Spleen (tissue), 11 donors: ENCODE measurements around the gene TCF7L1. TPM values are rescaled to one million over a fixed set of nuclear protein-coding genes. Genes with fewer than 3 reads are reported as not detected.
A peak's percentile ranks its signal among the peaks of the same experiment; 100 is the strongest.

Source experiments
- DNase-seq: peaks from one replicate; pipeline ENCODE4 v3.0.0-alpha.2; 2020
- H3K27ac ChIP-seq, 8 donors: fragments of 200-600 bp; sonication (generic) in 7 of 8; 1 replicate in 4 of 8; 2 replicates in 4 of 8; pipeline versions ENCODE4 v1.5.0 to v1.8.0; 2016 to 2021; ENCODE audit warnings: inconsistent platforms in 4 of 8, mild to moderate bottlenecking in 4 of 8, moderate library complexity in 1 of 8
- H3K27me3 ChIP-seq, 7 donors: fragments of 200-600 bp; sonication (generic) in 6 of 7; replicated peaks in 1 of 7; 1 replicate in 4 of 7; 2 replicates in 3 of 7; pipeline versions ENCODE4 v1.5.0 to v1.8.0; 2016 to 2021; ENCODE audit warnings: inconsistent platforms in 3 of 7, mild to moderate bottlenecking in 1 of 7
- H3K36me3 ChIP-seq, 6 donors: fragments of 200-600 bp; sonication (generic) in 5 of 6; 1 replicate in 4 of 6; 2 replicates in 2 of 6; pipeline versions ENCODE4 v1.5.0 to v1.8.0; 2016 to 2021; ENCODE audit warnings: inconsistent platforms in 2 of 6
- H3K4me1 ChIP-seq, 6 donors: fragments of 200-600 bp; sonication (generic) in 5 of 6; 1 replicate in 3 of 6; 2 replicates in 3 of 6; pipeline versions ENCODE4 v1.5.0 to v1.8.0; 2016 to 2021; ENCODE audit warnings: inconsistent platforms in 3 of 6
- H3K4me3 ChIP-seq, 8 donors: fragments of 200-600 bp; sonication (generic) in 7 of 8; 1 replicate in 4 of 8; 2 replicates in 4 of 8; pipeline versions ENCODE4 v1.5.0 to v1.8.0; 2016 to 2021; ENCODE audit warnings: inconsistent platforms in 4 of 8, mild to moderate bottlenecking in 4 of 8, moderate library complexity in 2 of 8
- H3K9me3 ChIP-seq, 8 donors: fragments of 200-600 bp; sonication (generic) in 7 of 8; 1 replicate in 4 of 8; 2 replicates in 4 of 8; pipeline versions ENCODE4 v1.5.0 to v1.8.0; 2016 to 2021; ENCODE audit warnings: inconsistent platforms in 4 of 8
- POLR2A ChIP-seq, 3 donors: fragments of 450-650 bp; IDR thresholded peaks; one replicate each; pipeline ENCODE4 v1.5.1; 2017; ENCODE audit warnings: antibody characterized with exemption in 3 of 3, mild to moderate bottlenecking in 1 of 3
- POLR2AphosphoS5 ChIP-seq, 3 donors: sonication (generic); formaldehyde crosslinking; IDR thresholded peaks; one replicate each; pipeline ENCODE4 v1.5.1; 2017; ENCODE audit warnings: antibody characterized with exemption in 3 of 3
- WGBS, 5 donors: extraction: QIAGEN DNeasy Blood & Tissue Kit in 3 of 5; methylation state at CpG; one replicate each; pipeline versions ENCODE4 v1.1.5 to v1.1.7; 2013 to 2018; 5-methylcytosine and 5-hydroxymethylcytosine counted together
- intact Hi-C: fragments of 100-400 bp; cut with DNase I; formaldehyde crosslinking; loops from one replicate; pipeline ENCODE4 v1.15.0; 2023; ENCODE audit warnings: low total_unique reads
- polyA plus RNA-seq, 3 donors: library from polyadenylated mRNA; stranded (reverse); fragments of 200-250 nt; gene quantifications; one replicate each; pipeline ENCODE4 v1.2.1, GENCODE V29; 2013
- total RNA-seq, 7 donors: library from RNA; depleted of rRNA in 3 of 7; stranded (reverse); fragments of >200 nt in 3 of 7; fragmentation: NEBNext Ultra II Directional in 4 of 7; extraction: Animal tissue kit (Norgen Biotek cat#: 25700) in 4 of 7; gene quantifications; one replicate each; pipeline versions ENCODE4 v1.1.0 to v1.2.1, GENCODE V29; 2016 to 2021
- TF ChIP-seq, protein P1 (sequence below), 11 experiments: fragments of 200-600 bp in 7 of 11; fragments of 450-650 bp in 4 of 11; sonication (generic) in 4 of 11; IDR thresholded peaks in 8 of 11; conservative IDR thresholded peaks in 3 of 11; 1 replicate in 7 of 11; 2 replicates in 4 of 11; pipeline versions ENCODE4 v1.4.0 to v1.8.0; 2016 to 2021; ENCODE audit warnings: antibody characterized with exemption in 11 of 11, inconsistent platforms in 4 of 11, mild to moderate bottlenecking in 1 of 11
- donor health status: healthy with polysubstance abuse.
- donor health status: DM: no; HTN: no; CAD: no; lungs with moderate emphysema.
- donor health status: DM: no; HTN: no; CAD: no.
- donor health status: Bipolar disorder and iron deficiency.
- donor health status: healthy.
- donor health status: DM: no; HTN: no; CAD: no.
- donor health status: DM: yes; HTN: yes; CAD: no.

Gene TCF7L1
- total and polyA plus RNA-seq, 10 donors: 2.0 to 15.8 (median 6.4) TPM

DNA sequence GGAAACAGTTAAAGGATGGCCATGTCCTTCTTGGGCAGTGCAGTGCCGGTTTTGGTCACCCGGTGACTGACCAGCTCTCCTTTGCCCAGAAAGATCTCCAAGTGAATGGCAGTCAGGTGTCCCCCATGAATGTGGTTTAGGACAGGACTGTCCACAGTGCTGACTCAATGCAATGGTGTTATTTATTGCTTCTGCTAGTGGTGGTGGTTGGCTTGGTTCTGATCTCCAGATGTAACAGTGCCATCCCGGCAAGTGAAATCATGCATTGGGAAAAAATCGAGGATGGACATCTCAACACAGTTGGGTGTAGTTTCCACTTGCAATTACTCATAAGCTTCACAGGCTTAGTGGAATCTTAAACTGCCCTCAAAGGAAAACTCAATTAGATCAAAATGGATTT, 112.7 kb downstream of the TCF7L1 start:
- Histone ChIP-seq H3K9me3 (no peaks in the 10 kb centered on the region), H3K27ac (no peak overlapping the region), H3K27me3 (peaks cover 0 to 12% (median 0%) of the 10 kb centered on the region in 7 donors), H3K36me3 (no peaks in the 10 kb centered on the region), H3K4me1 (peaks cover 3 to 62% (median 23%) of the 10 kb centered on the region in 6 donors), H3K4me3 (no peak overlapping the region)
- DNase-seq: no peak
- TF ChIP-seq, protein P1, sequence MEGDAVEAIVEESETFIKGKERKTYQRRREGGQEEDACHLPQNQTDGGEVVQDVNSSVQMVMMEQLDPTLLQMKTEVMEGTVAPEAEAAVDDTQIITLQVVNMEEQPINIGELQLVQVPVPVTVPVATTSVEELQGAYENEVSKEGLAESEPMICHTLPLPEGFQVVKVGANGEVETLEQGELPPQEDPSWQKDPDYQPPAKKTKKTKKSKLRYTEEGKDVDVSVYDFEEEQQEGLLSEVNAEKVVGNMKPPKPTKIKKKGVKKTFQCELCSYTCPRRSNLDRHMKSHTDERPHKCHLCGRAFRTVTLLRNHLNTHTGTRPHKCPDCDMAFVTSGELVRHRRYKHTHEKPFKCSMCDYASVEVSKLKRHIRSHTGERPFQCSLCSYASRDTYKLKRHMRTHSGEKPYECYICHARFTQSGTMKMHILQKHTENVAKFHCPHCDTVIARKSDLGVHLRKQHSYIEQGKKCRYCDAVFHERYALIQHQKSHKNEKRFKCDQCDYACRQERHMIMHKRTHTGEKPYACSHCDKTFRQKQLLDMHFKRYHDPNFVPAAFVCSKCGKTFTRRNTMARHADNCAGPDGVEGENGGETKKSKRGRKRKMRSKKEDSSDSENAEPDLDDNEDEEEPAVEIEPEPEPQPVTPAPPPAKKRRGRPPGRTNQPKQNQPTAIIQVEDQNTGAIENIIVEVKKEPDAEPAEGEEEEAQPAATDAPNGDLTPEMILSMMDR (IDR thresholded peaks at IDR 0.05 in 8 of 11, conservative IDR thresholded peaks at IDR 0.05 in 3 of 11): no peak
- TF ChIP-seq POLR2A (IDR thresholded peaks at IDR 0.05) (no peak), POLR2AphosphoS5 (IDR thresholded peaks at IDR 0.05) (no peak)
- WGBS, 5 donors: 70 to 90% (median 86%) methylated on average over 4 of the region's 4 CpGs
- intact Hi-C loops: no loop called here

DNA sequence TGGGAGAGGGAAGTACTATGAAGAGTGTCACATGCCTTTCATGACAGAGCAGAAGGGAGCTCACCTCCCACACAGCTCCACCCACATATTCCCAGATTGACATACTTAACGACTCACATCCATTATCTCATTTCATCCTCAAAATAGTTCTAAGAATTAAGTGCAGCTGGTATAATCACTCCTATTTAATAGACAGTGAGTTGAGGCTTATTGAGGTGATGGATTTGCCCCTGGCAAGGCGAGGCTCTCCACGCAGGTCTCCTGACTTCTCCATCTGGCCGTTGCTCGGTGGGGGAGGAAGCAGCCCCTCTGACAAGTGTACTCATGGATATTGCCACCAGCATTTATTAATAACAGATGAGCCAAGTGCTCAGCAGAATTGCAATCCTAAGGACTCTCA, 113.2 kb downstream of the TCF7L1 start:
- Histone ChIP-seq H3K27me3 (peaks cover 0 to 12% (median 0%) of the 10 kb centered on the region in 7 donors), H3K9me3 (no peaks in the 10 kb centered on the region), H3K4me1 (peaks cover 3 to 62% (median 20%) of the 10 kb centered on the region in 6 donors), H3K36me3 (no peaks in the 10 kb centered on the region), H3K4me3 (no peak overlapping the region), H3K27ac (no peak overlapping the region)
- intact Hi-C loops: no loop called here
- DNase-seq: peak; percentile 47
- 58 to 70% (median 66%) methylated on average over 5 of the region's 5 CpGs for WGBS, 5 donors
- TF ChIP-seq, protein P1 (IDR thresholded peaks at IDR 0.05 in 8 of 11, conservative IDR thresholded peaks at IDR 0.05 in 3 of 11): no peak
- no peak for TF ChIP-seq POLR2A (IDR thresholded peaks at IDR 0.05)
- no peak for TF ChIP-seq POLR2AphosphoS5 (IDR thresholded peaks at IDR 0.05)

- no peaks in the 10 kb centered on the region for H3K9me3 ChIP-seq
- intact Hi-C loops: no loop called here
- H3K36me3 ChIP-seq: no peaks in the 10 kb centered on the region
- WGBS, 5 donors: 89 to 92% (median 90%) methylated on average over 8 of the region's 8 CpGs
- no peak overlapping the region for H3K4me3 ChIP-seq
- no peak for DNase-seq
- no peak overlapping the region for H3K27ac ChIP-seq
- peaks cover 0 to 12% (median 0%) of the 10 kb centered on the region in 7 donors for H3K27me3 ChIP-seq
- peaks cover 3 to 62% (median 15%) of the 10 kb centered on the region in 6 donors for H3K4me1 ChIP-seq
- no peak for TF ChIP-seq POLR2AphosphoS5 (IDR thresholded peaks at IDR 0.05)
- TF ChIP-seq, protein P1 (IDR thresholded peaks at IDR 0.05 in 8 of 11, conservative IDR thresholded peaks at IDR 0.05 in 3 of 11): no peak
- no peak for TF ChIP-seq POLR2A (IDR thresholded peaks at IDR 0.05)
Observed at GRCh38 chr2:85247610-85248009, 114.4 kb downstream of the TCF7L1 start.

GRCh38 chr2:85248773-85249509, 115.7 kb downstream of the TCF7L1 start:
- intact Hi-C loops: no loop called here
- H3K36me3 ChIP-seq: no peaks in the 10 kb centered on the region
- H3K4me3 ChIP-seq: no peak overlapping the region
- H3K27me3 ChIP-seq: peaks cover 0 to 3% (median 0%) of the 10 kb centered on the region in 7 donors
- 72 to 86% (median 81%) methylated on average over 7 of the region's 7 CpGs for whole genome bisulfite sequencing, 5 donors
- H3K9me3 ChIP-seq: no peaks in the 10 kb centered on the region
- peak overlapping the region in 2 of 8 donors; percentile 11 to 13 for H3K27ac ChIP-seq
- peaks cover 0 to 52% (median 15%) of the 10 kb centered on the region in 6 donors for H3K4me1 ChIP-seq
- DNase-seq: peak; percentile 41
- TF ChIP-seq, protein P1 (IDR thresholded peaks at IDR 0.05 in 8 of 11, conservative IDR thresholded peaks at IDR 0.05 in 3 of 11): no peak
- TF ChIP-seq POLR2A (IDR thresholded peaks at IDR 0.05) (no peak), POLR2AphosphoS5 (IDR thresholded peaks at IDR 0.05) (no peak)
